ENCODE results near the gene HSPA4. TPM values are rescaled to one million over a fixed set of nuclear protein-coding genes. Genes with fewer than 3 reads are reported as not detected.
"Not testable (repeated sequence)": the region's sequence is repeated elsewhere in the genome, so short reads cannot be mapped to it uniquely, and the experiment has no call there.

Gene HSPA4
- total RNA-seq, 2 experiments from 2014 or later, result 88.2 to 94.6 TPM

DNA sequence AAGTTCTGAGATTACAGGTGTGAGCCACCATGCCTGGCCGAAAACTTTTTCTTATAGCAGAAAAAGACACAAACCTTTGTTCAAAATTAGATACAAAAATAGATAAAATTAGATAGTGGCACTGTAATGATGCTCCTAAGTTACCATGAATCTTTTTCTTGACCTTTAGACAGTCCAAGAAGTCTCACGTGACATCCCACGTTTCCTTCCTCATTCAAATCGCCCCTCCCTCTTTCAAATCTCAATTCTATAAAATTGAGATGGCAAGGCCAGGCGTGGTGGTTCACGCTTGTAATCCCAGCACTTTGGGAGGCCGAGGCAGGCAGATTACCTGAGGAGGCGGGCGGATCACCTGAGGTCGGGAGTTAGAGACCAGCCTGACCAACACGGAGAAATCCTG lies 17.7 kb upstream of the HSPA4 start:
- Mint-ChIP-seq H3K36me3 (ENCODE audit: low read depth) (no peaks in the 10 kb centered on the region), H3K4me3 (no peak overlapping the region), H3K27ac (no peak overlapping the region), H3K27me3 (peaks cover 8% of the 10 kb centered on the region), H3K4me1 (peaks cover 9% of the 10 kb centered on the region), H3K9me3 (no peaks in the 10 kb centered on the region)
- POLR2A ChIA-PET, result interaction anchor here (5.2 kb wide), 1 partner anchor 17 kb away, joined by 42 read pairs; the partner anchor contains the start of gene HSPA4
- no peak for DNase-seq
- CTCF ChIA-PET, result no interaction called here

- Mint-ChIP-seq H3K9me3 (no peaks in the 10 kb centered on the region), H3K36me3 (ENCODE audit: low read depth) (no peaks in the 10 kb centered on the region), H3K27ac (no peak overlapping the region), H3K27me3 (peaks cover 8% of the 10 kb centered on the region), H3K4me1 (peaks cover 9% of the 10 kb centered on the region), H3K4me3 (no peak overlapping the region)
- ChIA-PET POLR2A (interaction anchor here (0.8 kb wide), 1 partner anchor 16 kb away, joined by 3 read pairs; no protein-coding TSS in a partner anchor), CTCF (no interaction called here)
- DNase-seq, result no peak
Observed at GRCh38 chr5:133035224-133035623, 16.6 kb upstream of the HSPA4 start.

DNA sequence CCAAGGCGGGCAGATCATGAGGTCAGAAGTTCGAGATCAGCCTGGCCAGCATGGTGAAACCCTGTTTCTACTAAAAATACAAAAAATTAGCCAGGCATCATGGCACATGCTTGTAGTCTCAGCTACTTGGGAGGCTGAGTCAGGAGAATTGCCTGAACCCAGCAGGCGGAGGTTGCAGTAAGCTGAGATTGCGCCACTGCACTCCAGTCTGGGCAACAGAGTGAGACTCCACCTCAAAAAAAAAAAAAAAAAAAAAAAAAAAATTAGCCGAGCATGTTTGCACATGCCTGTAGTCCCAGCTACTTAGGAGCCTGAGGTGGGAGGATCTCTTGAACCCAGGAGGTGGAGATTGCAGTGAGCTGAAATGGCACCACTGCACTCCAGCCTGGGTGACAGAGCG lies 15.1 kb upstream of the HSPA4 start:
- H3K9me3 Mint-ChIP-seq; H3K4me3 Mint-ChIP-seq; H3K27me3 Mint-ChIP-seq; POLR2A ChIA-PET; H3K27ac Mint-ChIP-seq; CTCF ChIA-PET; DNase-seq; H3K4me1 Mint-ChIP-seq; H3K36me3 Mint-ChIP-seq (ENCODE audit: low read depth): not testable (repeated sequence)

DNA sequence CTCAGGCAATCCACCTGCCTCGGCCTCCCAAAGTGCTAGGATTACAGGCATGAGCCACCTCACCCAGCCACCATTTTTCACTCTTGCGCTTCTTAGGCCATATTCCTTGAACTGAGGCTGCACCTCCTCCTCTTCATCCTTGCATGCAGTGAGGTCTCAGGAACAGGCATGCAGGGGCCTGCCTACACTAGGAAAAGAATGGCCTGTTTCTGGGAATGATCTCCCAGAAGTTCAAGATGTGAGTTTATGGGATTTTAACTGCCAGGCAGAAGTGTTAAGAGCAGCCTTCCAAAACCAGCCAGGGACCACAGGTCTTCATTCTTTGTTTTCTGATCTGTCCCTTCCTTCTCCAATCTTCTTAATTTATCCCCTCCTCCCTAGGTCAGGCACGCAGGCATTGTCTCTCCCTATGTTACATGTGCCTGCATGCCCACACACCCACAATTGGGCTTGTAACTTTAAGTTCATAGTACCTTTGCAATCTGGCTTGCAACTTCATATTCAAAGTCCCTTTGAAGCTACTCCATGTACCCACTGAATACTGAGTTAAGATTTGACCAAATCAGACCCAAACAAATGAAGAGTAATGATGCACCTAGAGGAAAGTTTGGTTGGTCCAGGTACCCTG lies 10.5 kb upstream of the HSPA4 start:
- Mint-ChIP-seq H3K9me3 (no peaks in the 10 kb centered on the region), H3K36me3 (ENCODE audit: low read depth) (no peaks in the 10 kb centered on the region), H3K27me3 (no peaks in the 10 kb centered on the region), H3K4me1 (no peaks in the 10 kb centered on the region), H3K4me3 (no peak overlapping the region), H3K27ac (no peak overlapping the region)
- no peak for DNase-seq
- ChIA-PET POLR2A (interaction anchor here (1.7 kb wide), 1 partner anchor 10 kb away, joined by 4 read pairs; the partner anchor contains the start of gene HSPA4), CTCF (no interaction called here)

DNA sequence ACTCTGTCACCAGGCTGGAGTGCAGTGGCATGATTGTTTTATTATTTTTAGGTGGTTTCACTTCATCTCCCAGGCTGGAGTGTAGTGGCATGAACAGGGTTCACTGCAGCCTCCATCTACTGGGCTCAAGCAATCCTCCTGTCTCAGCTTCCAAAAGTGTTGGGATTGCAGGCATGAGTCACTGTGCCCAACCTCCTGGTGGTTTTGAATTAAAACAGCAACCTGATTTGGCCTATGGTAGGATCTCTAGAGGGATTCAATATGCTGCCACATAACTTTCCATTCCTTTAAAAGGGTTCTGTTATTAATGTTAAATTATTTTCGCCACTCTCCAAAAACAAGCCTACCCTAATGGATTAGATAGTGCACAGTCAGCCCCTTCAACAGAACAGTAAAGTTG lies 9.9 kb upstream of the HSPA4 start:
- POLR2A ChIA-PET, result interaction anchor here (1.7 to 2.1 kb wide), 2 partner anchors 10 kb away, joined by 4 to 9 read pairs; partner anchors contain the start of gene HSPA4

DNA sequence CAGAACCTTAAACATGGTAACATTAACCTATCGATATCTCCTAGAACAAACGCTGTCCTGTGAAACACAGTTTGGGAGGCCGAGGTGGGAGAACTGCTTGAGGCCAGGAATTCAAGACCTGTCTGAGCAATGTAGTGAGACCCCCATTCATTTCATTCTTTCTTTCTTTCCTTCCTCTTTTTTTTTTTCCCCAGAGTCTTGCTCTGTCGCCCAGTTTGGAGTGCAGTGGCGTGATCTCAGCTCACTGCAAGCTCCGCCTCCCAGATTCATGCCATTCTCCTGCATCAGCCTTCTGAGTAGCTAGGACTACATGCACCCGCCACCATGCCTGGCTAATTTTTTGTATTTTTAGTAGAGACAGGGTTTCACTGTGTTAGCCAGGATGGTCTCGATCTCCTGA lies 5.3 kb upstream of the HSPA4 start:
- DNase-seq; POLR2A ChIA-PET; H3K27ac Mint-ChIP-seq; H3K27me3 Mint-ChIP-seq; H3K36me3 Mint-ChIP-seq (ENCODE audit: low read depth); CTCF ChIA-PET; H3K9me3 Mint-ChIP-seq; H3K4me3 Mint-ChIP-seq: not testable (repeated sequence)
- H3K4me1 Mint-ChIP-seq, result peaks cover 19% of the 10 kb centered on the region

More for the DNA sequence above, 9.9 kb upstream of the HSPA4 start:
- DNase-seq, result no peak
- CTCF ChIA-PET, result no interaction called here
- Mint-ChIP-seq H3K27ac (no peak overlapping the region), H3K4me1 (no peaks in the 10 kb centered on the region), H3K36me3 (ENCODE audit: low read depth) (no peaks in the 10 kb centered on the region), H3K27me3 (no peaks in the 10 kb centered on the region), H3K9me3 (no peaks in the 10 kb centered on the region), H3K4me3 (no peak overlapping the region)

- peaks cover 12% of the 10 kb centered on the region for H3K36me3 Mint-ChIP-seq (ENCODE audit: low read depth)
- no peaks in the 10 kb centered on the region for H3K27me3 Mint-ChIP-seq
- DNase-seq, result no peak
- ChIA-PET POLR2A (interaction anchor here (1.1 kb wide), 1 partner anchor 22 kb away, joined by 3 read pairs; no protein-coding TSS in a partner anchor), CTCF (no interaction called here)
- H3K9me3 Mint-ChIP-seq, result no peaks in the 10 kb centered on the region
- H3K4me1 Mint-ChIP-seq, result peaks cover 19% of the 10 kb centered on the region
- no peak overlapping the region for H3K27ac Mint-ChIP-seq
- H3K4me3 Mint-ChIP-seq, result no peak overlapping the region
Observed at GRCh38 chr5:133047404-133047803, 4.4 kb upstream of the HSPA4 start.

DNA sequence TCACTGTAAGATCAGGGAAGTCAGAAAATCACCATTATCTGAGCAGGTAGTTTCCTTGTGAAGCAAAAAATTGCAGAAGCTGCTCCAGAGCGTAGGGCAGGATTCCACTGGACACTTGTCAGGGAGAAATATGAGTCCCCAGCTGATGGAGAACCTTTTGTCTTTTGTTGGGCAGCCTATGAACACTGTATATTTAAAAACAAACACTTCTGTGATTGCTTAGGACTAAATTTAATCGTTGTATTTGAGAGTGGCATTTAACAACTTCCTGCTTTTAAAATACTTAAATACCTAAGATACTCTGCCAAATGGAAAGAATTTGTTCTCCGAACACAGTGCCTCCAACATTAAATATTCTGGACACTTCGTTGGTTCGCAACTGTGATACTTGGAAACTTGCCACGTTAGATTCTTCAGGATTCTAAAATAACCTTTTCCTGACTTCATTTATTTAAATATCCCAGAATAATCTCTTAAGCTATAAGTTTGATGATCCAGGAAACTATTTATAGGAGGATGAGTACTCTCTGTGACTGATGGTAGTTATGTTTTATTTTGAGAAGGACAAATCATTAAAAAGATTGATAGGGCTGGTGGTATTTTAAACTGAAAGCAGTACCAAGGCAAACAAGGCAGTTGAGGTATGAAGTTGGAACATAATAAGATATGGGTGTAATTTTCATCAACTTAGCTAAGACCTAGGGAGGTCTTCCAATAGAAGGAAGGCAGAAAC lies 2.7 kb upstream of the HSPA4 start:
- H3K36me3 Mint-ChIP-seq (ENCODE audit: low read depth), result peaks cover 19% of the 10 kb centered on the region
- CTCF ChIA-PET, result no interaction called here
- POLR2A ChIA-PET, result interaction anchor here (1.3 to 4.0 kb wide), 3 partner anchors 18 to 85 kb away, joined by 5 to 42 read pairs (median 6); partner anchors contain the start of gene AFF4
- H3K4me3 Mint-ChIP-seq, result no peak overlapping the region
- no peaks in the 10 kb centered on the region for H3K27me3 Mint-ChIP-seq
- no peaks in the 10 kb centered on the region for H3K9me3 Mint-ChIP-seq
- H3K4me1 Mint-ChIP-seq, result peaks cover 32% of the 10 kb centered on the region
- DNase-seq, result no peak
- no peak overlapping the region for H3K27ac Mint-ChIP-seq

DNA sequence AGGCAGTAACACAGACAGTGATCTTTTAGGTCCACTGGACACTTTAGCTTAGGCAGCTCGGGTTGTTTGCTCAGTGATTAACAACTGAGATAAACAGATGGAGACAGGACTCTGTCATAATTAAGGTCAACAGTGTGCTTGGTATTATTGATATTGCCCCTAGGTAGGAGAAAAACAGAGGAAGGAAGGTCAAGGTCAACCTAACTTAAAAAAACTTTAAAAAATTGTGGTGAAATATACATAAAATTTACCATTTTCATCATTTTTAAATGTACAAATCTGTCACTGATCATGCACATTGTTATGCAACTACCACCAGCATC lies 2.1 kb upstream of the HSPA4 start:
- H3K27me3 Mint-ChIP-seq, result no peaks in the 10 kb centered on the region
- no peaks in the 10 kb centered on the region for H3K9me3 Mint-ChIP-seq
- no peak for DNase-seq
- POLR2A ChIA-PET, result interaction anchor here (1.3 to 4.0 kb wide), 2 partner anchors 18 to 86 kb away, joined by 5 to 42 read pairs; partner anchors contain the start of gene AFF4
- H3K4me3 Mint-ChIP-seq, result no peak overlapping the region
- peaks cover 22% of the 10 kb centered on the region for H3K36me3 Mint-ChIP-seq (ENCODE audit: low read depth)
- CTCF ChIA-PET, result no interaction called here
- peaks cover 37% of the 10 kb centered on the region for H3K4me1 Mint-ChIP-seq
- peak overlapping the region; percentile 34 for H3K27ac Mint-ChIP-seq

- CTCF ChIA-PET, result no interaction called here
- no peaks in the 10 kb centered on the region for H3K9me3 Mint-ChIP-seq
- H3K36me3 Mint-ChIP-seq (ENCODE audit: low read depth), result peaks cover 23% of the 10 kb centered on the region
- peaks cover 45% of the 10 kb centered on the region for H3K4me1 Mint-ChIP-seq
- peak overlapping the region; percentile 97 for H3K4me3 Mint-ChIP-seq
- H3K27ac Mint-ChIP-seq, result peak overlapping the region; percentile 100
- POLR2A ChIA-PET, result interaction anchor here (1.0 to 4.0 kb wide), 12 partner anchors 12 to 184 kb away, joined by 3 to 47 read pairs (median 8); partner anchors contain the start of genes AFF4, GDF9, UQCRQ and ZCCHC10
- no peaks in the 10 kb centered on the region for H3K27me3 Mint-ChIP-seq
- DNase-seq, result no peak
Observed at GRCh38 chr5:133050521-133050920, 1.3 kb upstream of the HSPA4 start.

- ChIA-PET CTCF (interaction anchor here (1.9 to 2.3 kb wide), 2 partner anchors 23 to 88 kb away, joined by 7 to 9 read pairs; partner anchors contain the start of gene AFF4), POLR2A (interaction anchor here (0.9 to 4.0 kb wide), 26 partner anchors 8 to 1175 kb away, joined by 3 to 47 read pairs (median 4); partner anchors contain the start of genes AFF4, GDF9, PPP2CA and SKP1)
- no peaks in the 10 kb centered on the region for H3K27me3 Mint-ChIP-seq
- H3K27ac Mint-ChIP-seq, result peak overlapping the region; percentile 100
- no peaks in the 10 kb centered on the region for H3K9me3 Mint-ChIP-seq
- no peak for DNase-seq
- H3K36me3 Mint-ChIP-seq (ENCODE audit: low read depth), result peaks cover 23% of the 10 kb centered on the region
- peak overlapping the region; percentile 97 for H3K4me3 Mint-ChIP-seq
- peaks cover 49% of the 10 kb centered on the region for H3K4me1 Mint-ChIP-seq
Observed at GRCh38 chr5:133051061-133051541, 712 bp upstream of the HSPA4 start.

DNA sequence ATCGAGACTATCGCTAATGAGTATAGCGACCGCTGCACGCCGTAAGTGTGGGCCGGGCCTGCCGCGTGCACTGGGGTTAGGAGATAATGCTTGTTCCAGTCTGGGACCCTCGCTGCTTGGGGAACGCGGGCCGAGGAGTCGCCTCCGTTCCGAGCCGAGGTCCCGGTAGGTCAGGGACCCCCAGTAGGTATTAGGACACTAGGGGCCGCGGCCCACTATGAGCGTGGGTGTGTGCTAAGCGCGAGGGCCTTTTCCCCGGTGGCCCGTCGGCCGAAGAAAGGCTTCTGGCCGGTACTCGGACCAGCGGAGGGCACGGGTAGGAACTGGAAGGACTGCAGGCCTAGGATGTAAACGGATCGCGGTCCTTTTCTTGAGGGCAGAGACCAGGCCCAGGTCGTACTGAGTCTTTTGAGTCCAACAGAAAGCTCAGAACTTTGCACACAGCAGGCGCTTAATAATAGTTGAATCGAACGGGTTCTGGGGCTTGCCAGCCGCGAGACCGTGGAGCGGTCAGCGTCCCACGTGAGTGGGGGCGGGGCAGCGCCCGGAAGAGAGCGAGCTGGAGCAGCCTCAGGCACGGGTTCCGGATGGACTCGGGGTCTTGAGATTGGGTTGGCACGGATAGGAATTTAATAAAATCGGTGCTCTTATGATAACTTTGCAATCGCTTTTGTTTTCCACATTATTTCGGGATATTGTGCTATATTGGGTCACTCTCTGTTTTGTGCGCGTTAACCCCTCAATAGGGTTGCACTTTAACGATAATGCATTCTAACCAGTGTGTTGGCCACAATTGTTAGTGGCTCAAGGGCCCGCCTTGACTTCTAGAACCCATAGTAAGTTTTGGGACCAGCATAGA lies 733 bp downstream of the HSPA4 start:
- peak; percentile 74 for DNase-seq
- CTCF ChIA-PET, result interaction anchor here (1.9 to 2.3 kb wide), 2 partner anchors 25 to 90 kb away, joined by 7 to 9 read pairs; partner anchors contain the start of gene AFF4
- Mint-ChIP-seq H3K27ac (peak overlapping the region; percentile 100), H3K27me3 (no peaks in the 10 kb centered on the region), H3K4me1 (peaks cover 55% of the 10 kb centered on the region), H3K36me3 (ENCODE audit: low read depth) (peaks cover 23% of the 10 kb centered on the region), H3K4me3 (peak overlapping the region; percentile 97), H3K9me3 (no peaks in the 10 kb centered on the region)
- POLR2A ChIA-PET, result interaction anchor here (0.9 to 4.0 kb wide), 25 partner anchors 9 to 1173 kb away, joined by 3 to 47 read pairs (median 4); partner anchors contain the start of genes AFF4, GDF9, KIF3A and PPP2CA
